ENCODE measurements around the gene WASF2. TPM values are rescaled to one million over a fixed set of nuclear protein-coding genes. Genes with fewer than 3 reads are reported as not detected.
A peak's percentile ranks its signal among the peaks of the same experiment; 100 is the strongest.

The WASF2 gene
- total RNA-seq, 1 donor from 2014 or later = 156 TPM

GRCh38 chr1:27523337-27524020 is 33.5 kb upstream of the WASF2 start:
- Histone ChIP-seq H3K27ac (peak overlapping the region; percentile 75), H3K9me3 (no peaks in the 10 kb centered on the region), H3K4me3 (no peak overlapping the region), H3K36me3 (no peaks in the 10 kb centered on the region), H3K27me3 (no peaks in the 10 kb centered on the region), H3K4me1 (peaks cover 79% of the 10 kb centered on the region)
- no peak for DNase-seq
- no peak for TF ChIP-seq CTCF (IDR thresholded peaks at IDR 0.05)
- ATAC-seq = no peak
- intact Hi-C loops (cut with DNase I) = no loop called here

- TF ChIP-seq CTCF (IDR thresholded peaks at IDR 0.05) = peak; percentile 31
- intact Hi-C loops (cut with DNase I) = no loop called here
- no peak for ATAC-seq
- Histone ChIP-seq H3K9me3 (no peaks in the 10 kb centered on the region), H3K4me1 (peaks cover 75% of the 10 kb centered on the region), H3K4me3 (peak overlapping the region; percentile 21), H3K27ac (peak overlapping the region; percentile 75), H3K27me3 (no peaks in the 10 kb centered on the region), H3K36me3 (no peaks in the 10 kb centered on the region)
- DNase-seq = no peak
Observed at GRCh38 chr1:27522432-27523336, 32.7 kb upstream of the WASF2 start.

- Histone ChIP-seq H3K4me3 (no peak overlapping the region), H3K36me3 (no peaks in the 10 kb centered on the region), H3K27me3 (no peaks in the 10 kb centered on the region), H3K9me3 (no peaks in the 10 kb centered on the region), H3K27ac (peak overlapping the region; percentile 78), H3K4me1 (peaks cover 69% of the 10 kb centered on the region)
- ATAC-seq (no peak), DNase-seq (no peak)
- intact Hi-C loops (cut with DNase I) = no loop called here
- TF ChIP-seq CTCF (IDR thresholded peaks at IDR 0.05) = no peak
Observed at GRCh38 chr1:27521861-27522431, 32.0 kb upstream of the WASF2 start.

- H3K9me3 ChIP-seq = no peaks in the 10 kb centered on the region
- H3K27ac ChIP-seq = peak overlapping the region; percentile 78
- H3K4me1 ChIP-seq = peaks cover 65% of the 10 kb centered on the region
- H3K4me3 ChIP-seq = no peak overlapping the region
- H3K36me3 ChIP-seq = no peaks in the 10 kb centered on the region
- no peaks in the 10 kb centered on the region for H3K27me3 ChIP-seq
- no peak for DNase-seq
- intact Hi-C loops (cut with DNase I) = no loop called here
- no peak for ATAC-seq
- no peak for TF ChIP-seq CTCF (IDR thresholded peaks at IDR 0.05)
Observed at GRCh38 chr1:27521336-27521831, 31.4 kb upstream of the WASF2 start.

- Histone ChIP-seq H3K36me3 (no peaks in the 10 kb centered on the region), H3K4me3 (no peak overlapping the region), H3K27ac (peak overlapping the region; percentile 78), H3K4me1 (peaks cover 58% of the 10 kb centered on the region), H3K27me3 (no peaks in the 10 kb centered on the region), H3K9me3 (no peaks in the 10 kb centered on the region)
- DNase-seq = no peak
- no peak for ATAC-seq
- TF ChIP-seq CTCF (IDR thresholded peaks at IDR 0.05) = no peak
- intact Hi-C loops (cut with DNase I) = no loop called here
Observed at GRCh38 chr1:27520651-27521050, 30.7 kb upstream of the WASF2 start.
